ENCODE data around the gene HELZ. TPM values are rescaled to one million over a fixed set of nuclear protein-coding genes. Genes with fewer than 3 reads are reported as not detected.

The HELZ gene
- total and polyA plus RNA-seq, 2 of the 8 experiments (the other 6 are each of a cell fraction or from before 2014, with no cell fraction given) = 10.0 to 48.7 TPM

- TF ChIP-seq CHD7 (IDR thresholded peaks at IDR 0.05; ENCODE audit: insufficient replicate concordance, low read length) = no peak
- TF ChIP-seq CBX5 (IDR thresholded peaks at IDR 0.05; ENCODE audit: low read depth, low read length) = no peak
- TF ChIP-seq ATF3 (IDR thresholded peaks at IDR 0.05; ENCODE audit: insufficient read depth, low read depth, low read length) = no peak
- no peak for TF ChIP-seq ZNF274 (IDR thresholded peaks at IDR 0.05; ENCODE audit: borderline replicate concordance, extremely low read depth, low read length)
- TF ChIP-seq SP1 (IDR thresholded peaks at IDR 0.05; ENCODE audit: low read depth, low read length) = no peak
- TF ChIP-seq EZH2 (IDR thresholded peaks at IDR 0.05; ENCODE audit: low read depth, low read length, severe bottlenecking) = no peak
- no peak for TF ChIP-seq CTBP2 (IDR thresholded peaks at IDR 0.05; ENCODE audit: borderline replicate concordance, insufficient read depth, insufficient read length, low read length)
Measured at GRCh38 chr17:67208232-67208631, 36.8 kb downstream of the HELZ start (continued).
